AG10803 (cell line): Measurements from ENCODE around the gene FMNL3.

Experiments
- DNase-seq: peaks from one replicate; pipeline ENCODE4 v3.0.0; 2010; ENCODE audit warnings: low read depth
- H3K4me3 ChIP-seq: 2 replicates; pipeline ENCODE4 v1.5.1; 2011; ENCODE audit warnings: mild to moderate bottlenecking, low read length, control low read depth
- TF ChIP-seq, protein P1 (sequence below): conservative IDR thresholded peaks from 2 replicates; pipeline ENCODE4 v1.5.1; 2011; ENCODE audit warnings: mild to moderate bottlenecking, low read length, control low read depth, inconsistent platforms

Gene FMNL3

DNA sequence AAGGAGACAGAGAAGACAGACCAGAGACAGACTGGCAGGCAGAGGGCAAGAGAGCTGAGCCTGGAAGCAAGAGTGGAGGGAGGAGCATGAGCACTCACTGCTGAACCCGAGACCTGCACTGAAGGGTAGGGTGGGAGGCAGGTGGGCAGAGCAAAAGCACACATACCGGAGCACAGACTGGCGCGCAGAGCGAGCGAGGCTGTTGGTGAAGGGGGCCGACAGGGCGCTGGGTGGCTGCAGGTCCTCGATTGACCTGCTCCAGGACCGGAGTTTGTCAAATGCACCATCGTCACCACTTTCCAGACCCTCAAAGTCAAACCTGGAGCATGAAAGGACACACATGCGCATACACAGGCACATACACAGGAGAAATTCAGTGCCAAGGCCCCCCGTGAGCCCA lies 48.9 kb downstream of the FMNL3 start:
- DNase-seq = no peak
- no peak overlapping the region for H3K4me3 ChIP-seq
- TF ChIP-seq, protein P1, sequence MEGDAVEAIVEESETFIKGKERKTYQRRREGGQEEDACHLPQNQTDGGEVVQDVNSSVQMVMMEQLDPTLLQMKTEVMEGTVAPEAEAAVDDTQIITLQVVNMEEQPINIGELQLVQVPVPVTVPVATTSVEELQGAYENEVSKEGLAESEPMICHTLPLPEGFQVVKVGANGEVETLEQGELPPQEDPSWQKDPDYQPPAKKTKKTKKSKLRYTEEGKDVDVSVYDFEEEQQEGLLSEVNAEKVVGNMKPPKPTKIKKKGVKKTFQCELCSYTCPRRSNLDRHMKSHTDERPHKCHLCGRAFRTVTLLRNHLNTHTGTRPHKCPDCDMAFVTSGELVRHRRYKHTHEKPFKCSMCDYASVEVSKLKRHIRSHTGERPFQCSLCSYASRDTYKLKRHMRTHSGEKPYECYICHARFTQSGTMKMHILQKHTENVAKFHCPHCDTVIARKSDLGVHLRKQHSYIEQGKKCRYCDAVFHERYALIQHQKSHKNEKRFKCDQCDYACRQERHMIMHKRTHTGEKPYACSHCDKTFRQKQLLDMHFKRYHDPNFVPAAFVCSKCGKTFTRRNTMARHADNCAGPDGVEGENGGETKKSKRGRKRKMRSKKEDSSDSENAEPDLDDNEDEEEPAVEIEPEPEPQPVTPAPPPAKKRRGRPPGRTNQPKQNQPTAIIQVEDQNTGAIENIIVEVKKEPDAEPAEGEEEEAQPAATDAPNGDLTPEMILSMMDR = no peak

DNA sequence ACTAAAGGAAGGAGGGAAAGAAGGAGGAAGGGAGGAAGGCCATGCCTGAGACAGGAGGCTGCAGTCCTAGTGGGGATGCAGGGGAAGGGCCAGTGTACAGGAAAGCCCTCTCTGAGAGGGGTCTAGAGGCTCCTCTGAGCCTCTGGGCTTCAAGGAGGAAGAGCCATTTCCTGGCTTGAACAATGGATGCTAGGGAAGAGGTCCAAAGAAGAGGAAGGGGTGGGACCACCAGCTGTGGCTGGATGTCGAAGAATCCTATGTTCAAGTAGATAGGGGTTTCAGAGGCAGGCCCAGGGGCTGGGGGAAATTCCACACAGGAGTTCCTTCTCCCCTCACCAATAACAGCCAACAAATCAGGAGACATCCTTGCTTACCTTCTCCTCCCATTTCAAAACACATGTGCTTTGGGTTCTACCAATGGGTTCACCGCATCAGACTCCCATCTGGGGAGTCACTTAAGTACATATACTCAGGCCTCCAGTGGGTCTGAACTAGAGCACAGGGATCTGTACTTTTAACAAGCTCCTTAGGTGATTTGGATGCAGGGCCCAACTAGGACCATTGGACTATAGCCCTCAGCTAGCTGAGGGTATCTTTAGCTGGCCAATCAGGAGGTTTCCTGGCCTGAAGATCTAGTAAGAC lies 51.5 kb downstream of the FMNL3 start:
- TF ChIP-seq, protein P1 = no peak
- H3K4me3 ChIP-seq = no peak overlapping the region
- DNase-seq = no peak

DNA sequence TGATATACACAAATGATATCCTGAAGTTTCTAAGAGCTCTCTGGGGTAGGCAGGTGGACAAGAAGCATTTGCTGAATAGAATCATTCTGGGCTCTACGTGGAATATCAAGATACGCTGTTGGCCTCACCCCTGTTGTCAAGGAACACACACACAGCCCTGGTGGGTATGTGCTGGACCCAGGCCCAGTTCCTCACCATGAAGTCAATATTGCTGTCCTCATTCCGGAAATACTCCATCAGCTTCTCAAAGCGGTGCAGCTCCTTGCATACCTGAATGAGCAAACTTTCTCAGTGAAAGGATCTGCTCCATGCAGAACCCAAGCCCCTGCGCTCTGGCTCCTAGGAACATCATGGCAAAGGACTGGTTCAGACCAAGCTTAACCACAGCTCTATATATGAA lies 52.5 kb downstream of the FMNL3 start:
- H3K4me3 ChIP-seq = no peak overlapping the region
- TF ChIP-seq, protein P1 = no peak
- DNase-seq = no peak

DNA sequence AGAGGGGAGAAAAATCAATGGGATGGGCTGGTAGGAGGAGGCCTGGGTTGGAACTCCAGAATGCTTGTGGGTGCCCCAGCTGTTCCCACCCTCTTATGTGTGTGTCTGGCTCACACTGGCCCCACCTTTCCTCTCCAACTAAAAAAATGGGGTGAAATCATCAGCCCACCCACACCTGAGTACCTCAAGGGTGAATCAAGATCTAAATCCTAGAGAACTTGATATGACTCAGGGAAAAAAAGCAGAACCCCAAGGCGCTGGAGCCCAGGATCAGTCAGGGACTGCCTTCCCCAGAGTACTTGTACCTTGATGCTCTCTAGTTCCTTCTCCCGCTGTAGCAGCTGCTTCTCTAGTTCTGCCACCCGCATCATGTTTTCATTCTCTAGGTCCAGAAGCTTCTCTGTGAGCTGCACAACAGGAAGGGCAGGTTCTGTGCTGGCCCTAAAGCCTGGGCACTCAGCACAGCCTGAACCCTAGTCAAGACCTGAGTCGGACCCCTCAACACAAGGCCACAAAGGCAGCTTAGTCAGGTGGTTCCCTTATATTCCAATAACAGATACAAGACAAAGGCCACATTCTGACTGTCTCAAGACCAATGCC lies 54.2 kb downstream of the FMNL3 start:
- no peak for DNase-seq
- TF ChIP-seq, protein P1 = no peak
- no peak overlapping the region for H3K4me3 ChIP-seq

DNA sequence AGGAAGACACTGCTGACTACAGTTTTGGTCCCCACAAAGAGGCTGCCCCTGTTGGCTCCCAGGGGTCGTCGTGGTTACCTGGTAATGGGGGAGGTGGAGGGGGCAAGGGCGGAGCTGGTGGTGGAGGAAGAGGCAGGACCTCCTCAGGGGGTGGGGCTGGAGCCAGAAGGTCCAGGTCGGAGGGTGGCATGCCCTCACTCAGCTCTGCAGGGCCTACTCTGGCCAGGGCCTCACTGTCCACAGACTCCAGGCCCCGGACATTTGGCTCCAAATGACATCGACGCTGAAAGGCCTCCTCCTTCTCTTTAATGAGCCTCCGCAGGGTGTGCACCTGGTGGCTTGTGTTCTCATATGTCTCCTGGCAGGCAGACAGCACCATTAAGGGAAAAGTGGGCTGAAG lies 55.4 kb downstream of the FMNL3 start:
- H3K4me3 ChIP-seq = no peak overlapping the region
- DNase-seq = no peak
- TF ChIP-seq, protein P1 = no peak

DNA sequence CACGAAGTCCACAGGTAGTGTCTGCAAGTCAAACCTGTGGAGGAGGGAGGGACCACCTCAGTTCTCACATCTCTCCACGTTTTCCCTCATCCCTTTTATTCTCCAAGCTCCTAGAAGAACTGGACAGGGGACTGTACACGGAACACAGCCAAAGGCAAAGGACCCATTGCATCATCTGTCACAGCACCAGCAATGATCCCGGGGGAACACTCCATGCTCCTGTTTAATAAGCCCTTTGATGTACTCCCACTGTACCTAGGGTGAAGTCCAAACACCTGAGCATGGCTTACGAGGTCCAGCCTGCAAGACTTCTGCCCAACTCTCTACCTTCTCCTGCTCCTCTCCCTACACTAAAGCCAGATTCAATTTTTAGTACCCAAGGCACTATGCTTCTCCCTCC lies 57.3 kb downstream of the FMNL3 start:
- H3K4me3 ChIP-seq = no peak overlapping the region
- DNase-seq = no peak
- TF ChIP-seq, protein P1 = no peak

DNA sequence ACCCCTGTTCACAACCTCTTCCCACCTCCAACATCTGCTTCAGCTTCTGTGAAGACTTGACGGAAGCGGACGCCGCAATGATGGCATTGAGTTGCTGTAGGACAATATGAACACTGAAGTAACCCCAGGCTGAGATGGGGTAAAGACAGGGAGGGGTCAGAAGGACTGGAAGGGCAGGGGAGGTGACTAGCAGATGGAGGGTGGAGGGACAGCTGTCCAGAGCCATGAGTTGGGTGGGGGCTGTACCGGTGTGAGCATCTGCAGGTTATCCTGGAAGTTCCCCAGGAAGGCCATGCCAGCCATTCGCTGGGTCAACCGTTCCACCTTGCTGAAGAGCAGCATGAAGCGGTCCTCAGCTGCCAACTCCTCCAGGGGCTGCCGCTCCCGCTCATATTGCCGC lies 57.8 kb downstream of the FMNL3 start:
- H3K4me3 ChIP-seq = no peak overlapping the region
- TF ChIP-seq, protein P1 = no peak
- no peak for DNase-seq
